H9 (cell line): ENCODE measurements around the gene SLC25A24. TPM values are rescaled to one million over a fixed set of nuclear protein-coding genes. Genes with fewer than 3 reads are reported as not detected.

Source experiments
- DNase-seq: peaks from one replicate; pipeline ENCODE4 v3.0.0-alpha.2; 2017
- H2AFZ ChIP-seq: one replicate; pipeline ENCODE4 v1.6.1; 2013; ENCODE audit warnings: mild to moderate bottlenecking, low read length, control low read depth, moderate library complexity
- H2AK5ac ChIP-seq: 2 replicates; pipeline ENCODE4 v1.6.1; 2013; ENCODE audit warnings: low read length, control low read depth, mixed read lengths; ENCODE audit not compliant: insufficient read length
- H2BK120ac ChIP-seq: one replicate; pipeline ENCODE4 v1.6.1; 2013; ENCODE audit warnings: low read depth, mild to moderate bottlenecking, low read length, control low read depth, inconsistent platforms; ENCODE audit not compliant: poor library complexity, severe bottlenecking
- H2BK12ac ChIP-seq: 2 replicates; pipeline ENCODE4 v1.6.1; 2013; ENCODE audit warnings: low read length, control low read depth, mixed read lengths, low read depth; ENCODE audit not compliant: insufficient read length
- H2BK15ac ChIP-seq: 2 replicates; pipeline ENCODE4 v1.6.1; 2013; ENCODE audit warnings: low read depth, low read length, control low read depth
- H2BK20ac ChIP-seq: one replicate; pipeline ENCODE4 v1.6.1; 2013; ENCODE audit warnings: low read depth, mild to moderate bottlenecking, low read length, control low read depth, inconsistent platforms; ENCODE audit not compliant: poor library complexity, severe bottlenecking
- H2BK5ac ChIP-seq: 2 replicates; pipeline ENCODE4 v1.6.1; 2013; ENCODE audit warnings: low read length, control low read depth, mixed read lengths; ENCODE audit not compliant: insufficient read length
- H3K14ac ChIP-seq: 2 replicates; pipeline ENCODE4 v1.6.1; 2013; ENCODE audit warnings: low read length, control low read depth; ENCODE audit not compliant: insufficient read depth
- H3K18ac ChIP-seq: 2 replicates; pipeline ENCODE4 v1.6.1; 2013; ENCODE audit warnings: low read depth, mild to moderate bottlenecking, mixed read lengths, low read length, control low read depth; ENCODE audit not compliant: insufficient read length
- H3K23ac ChIP-seq: 2 replicates; pipeline ENCODE4 v1.6.1; 2013; ENCODE audit warnings: low read length, control low read depth, mixed read lengths, low read depth; ENCODE audit not compliant: insufficient read length
- H3K23me2 ChIP-seq: 2 replicates; pipeline ENCODE4 v1.6.1; 2013; ENCODE audit warnings: low read depth, mild to moderate bottlenecking, mixed read lengths, low read length, control low read depth; ENCODE audit not compliant: insufficient read length, poor library complexity, severe bottlenecking
- H3K27ac ChIP-seq: 2 replicates; pipeline ENCODE4 v1.5.1; 2013; ENCODE audit warnings: low read length, control low read depth, mixed read lengths, low read depth; ENCODE audit not compliant: insufficient read length
- H3K27me3 ChIP-seq: 2 replicates; pipeline ENCODE4 v1.6.1; 2013; ENCODE audit warnings: low read length, control low read depth, inconsistent platforms; ENCODE audit not compliant: insufficient read depth
- H3K4ac ChIP-seq: 2 replicates; pipeline ENCODE4 v1.6.1; 2013; ENCODE audit warnings: low read depth, mild to moderate bottlenecking, control low read depth, inconsistent platforms, low read length, moderate library complexity
- H3K4me1 ChIP-seq: 2 replicates; pipeline ENCODE4 v1.6.1; 2013; ENCODE audit warnings: low read length, control low read depth, inconsistent platforms; ENCODE audit not compliant: insufficient read depth
- H3K4me2 ChIP-seq: 2 replicates; pipeline ENCODE4 v1.6.1; 2013; ENCODE audit warnings: low read length, control low read depth, mixed read lengths; ENCODE audit not compliant: insufficient read length, insufficient read depth
- H3K56ac ChIP-seq: 2 replicates; pipeline ENCODE4 v1.6.1; 2013; ENCODE audit warnings: low read depth, mild to moderate bottlenecking, mixed read lengths, low read length, control low read depth; ENCODE audit not compliant: insufficient read length
- H3K79me1 ChIP-seq: 2 replicates; pipeline ENCODE4 v1.6.1; 2013; ENCODE audit warnings: low read depth, mild to moderate bottlenecking, moderate library complexity, low read length, control low read depth, inconsistent platforms; ENCODE audit not compliant: insufficient read depth, poor library complexity, severe bottlenecking
- H3K79me2 ChIP-seq: 2 replicates; pipeline ENCODE4 v1.6.1; 2013; ENCODE audit warnings: low read length, control low read depth, inconsistent platforms; ENCODE audit not compliant: insufficient read depth
- H3K9ac ChIP-seq: 2 replicates; pipeline ENCODE4 v1.6.1; 2013; ENCODE audit warnings: low read length, control low read depth, mixed read lengths; ENCODE audit not compliant: insufficient read length; ENCODE audit errors: extremely low read depth
- H3K9me3 ChIP-seq: one replicate; pipeline ENCODE4 v1.6.1; 2013; ENCODE audit warnings: low read depth, low read length, inconsistent platforms; ENCODE audit not compliant: control insufficient read depth
- H3T11ph ChIP-seq: one replicate; pipeline ENCODE4 v1.6.1; 2013; ENCODE audit warnings: mild to moderate bottlenecking, low read length, control low read depth, inconsistent platforms
- H4K20me1 ChIP-seq: one replicate; pipeline ENCODE4 v1.6.1; 2013; ENCODE audit not compliant: control insufficient read depth, insufficient read length, insufficient read depth
- H4K5ac ChIP-seq: 2 replicates; pipeline ENCODE4 v1.6.1; 2013; ENCODE audit warnings: low read depth, mild to moderate bottlenecking, mixed read lengths, low read length, control low read depth; ENCODE audit not compliant: insufficient read length
- H4K8ac ChIP-seq: replicated peaks from 2 replicates; pipeline ENCODE4 v1.6.1; 2013; ENCODE audit warnings: low read length, control low read depth, mixed read lengths, low read depth; ENCODE audit not compliant: insufficient read length
- H4K91ac ChIP-seq: 2 replicates; pipeline ENCODE4 v1.6.1; 2013; ENCODE audit warnings: low read depth, mild to moderate bottlenecking, moderate library complexity, mixed read lengths, low read length, control low read depth; ENCODE audit not compliant: insufficient read length
- H3K27ac Mint-ChIP-seq, 3 experiments: 2 replicates in 2 of 3; 3 replicates in 1 of 3; pipeline ENCODE4 v1.8.0; 2020 to 2021; ENCODE audit warnings: mixed read lengths in 3 of 3, mild to moderate bottlenecking in 1 of 3, moderate library complexity in 1 of 3
- H3K27me3 Mint-ChIP-seq: 2 replicates; pipeline ENCODE4 v1.8.0; 2021; ENCODE audit warnings: low read depth, mild to moderate bottlenecking, moderate library complexity, mixed read lengths
- H3K36me3 Mint-ChIP-seq, 3 experiments: 2 replicates in 2 of 3; 3 replicates in 1 of 3; pipeline ENCODE4 v1.8.0; 2020 to 2021; ENCODE audit warnings: low read depth in 3 of 3, mixed read lengths in 3 of 3; ENCODE audit not compliant: insufficient read depth in 1 of 3
- H3K4me1 Mint-ChIP-seq, 2 experiments: 2 replicates each; pipeline ENCODE4 v1.8.0; 2020; ENCODE audit warnings: mixed read lengths in 2 of 2
- H3K4me3 Mint-ChIP-seq, 2 experiments: 2 replicates in 1 of 2; 3 replicates in 1 of 2; pipeline ENCODE4 v1.8.0; 2020 to 2021; ENCODE audit warnings: mild to moderate bottlenecking in 2 of 2, mixed read lengths in 2 of 2, moderate library complexity in 1 of 2
- H3K9me3 Mint-ChIP-seq, 2 experiments: 2 replicates in 1 of 2; 3 replicates in 1 of 2; pipeline ENCODE4 v1.8.0; 2020; ENCODE audit warnings: mild to moderate bottlenecking in 2 of 2, mixed read lengths in 2 of 2, moderate library complexity in 1 of 2
- CTCF ChIP-seq: fragments of 200-600 bp; sonication (generic); conservative IDR thresholded peaks from 3 replicates; pipeline ENCODE4 v1.8.0; 2021; ENCODE audit warnings: antibody characterized with exemption, mild to moderate bottlenecking
- WGBS: extraction: QIAGEN DNeasy Blood & Tissue Kit; methylation state at CpG from one replicate; pipeline ENCODE4 v1.1.7; 2013; ENCODE audit warnings: missing lambda C conversion rate, low lambda C conversion rate, mixed read lengths; ENCODE audit not compliant: insufficient read length; ENCODE audit errors: extremely low coverage; 5-methylcytosine and 5-hydroxymethylcytosine counted together
- total RNA-seq: library from RNA; stranded (reverse); gene quantifications from 2 replicates; pipeline ENCODE4 v1.2.1, GENCODE V29; 2021

The SLC25A24 gene
- total RNA-seq, 1 experiment from 2014 or later: 35.1 TPM

- H3K27ac Mint-ChIP-seq: no peak overlapping the region
- Histone ChIP-seq H3K23ac (no peak overlapping the region), H2BK5ac (no peak overlapping the region), H3K14ac (no peak overlapping the region), H4K91ac (no peak overlapping the region), H3K9me3 (no peaks in the 10 kb centered on the region), H3K9ac (no peak overlapping the region), H4K20me1 (no peaks in the 10 kb centered on the region), H2BK15ac (no peak overlapping the region), H3K23me2 (no peaks in the 10 kb centered on the region), H3T11ph (no peak overlapping the region), H3K18ac (no peak overlapping the region), H2AK5ac (no peak overlapping the region), H2BK120ac (no peak overlapping the region), H3K27ac (no peak overlapping the region), H2AFZ (no peak overlapping the region), H3K4me1 (no peaks in the 10 kb centered on the region), H3K4ac (no peak overlapping the region), H3K4me2 (no peak overlapping the region), H3K27me3 (no peaks in the 10 kb centered on the region), H4K5ac (no peak overlapping the region), H3K56ac (no peak overlapping the region), H2BK20ac (no peak overlapping the region), H3K79me1 (no peaks in the 10 kb centered on the region), H4K8ac (no peak overlapping the region), H2BK12ac (no peak overlapping the region), H3K79me2 (no peaks in the 10 kb centered on the region)
- no peaks in the 10 kb centered on the region for H3K9me3 Mint-ChIP-seq
- no peak overlapping the region for H3K4me3 Mint-ChIP-seq
- H3K36me3 Mint-ChIP-seq: no peaks in the 10 kb centered on the region
- WGBS: no CpG with 5 or more reads among the region's 6 CpGs
- no peak for DNase-seq
- peaks cover 10% of the 10 kb centered on the region in 2 experiments; a peak in 3 of 4 replicates for H3K4me1 Mint-ChIP-seq
- TF ChIP-seq CTCF: no peak
- H3K27me3 Mint-ChIP-seq: peaks cover 2% of the 10 kb centered on the region; the same call in 1 of the 2 replicates
Measured at GRCh38 chr1:108084866-108085477, 115.2 kb downstream of the SLC25A24 start.

Other genes starting within 250 kb of the SLC25A24 start
- gene VAV3, start 235.2 kb downstream of the SLC25A24 start, total RNA-seq: 4.5 and 5.1 TPM in 2 replicates
- gene NBPF4, start 43.7 kb upstream of the SLC25A24 start, total RNA-seq: not detected in 2 replicates
- not detected in 2 replicates for gene NBPF6, start 250.0 kb upstream of the SLC25A24 start, total RNA-seq